A673 (cell line): ENCODE results near the gene ATPAF1. TPM values are rescaled to one million over a fixed set of nuclear protein-coding genes. Genes with fewer than 3 reads are reported as not detected.
A peak's percentile ranks its signal among the peaks of the same experiment; 100 is the strongest.

Source experiments
- BruUV-seq: library from RNA; stranded (reverse); fragments of 400-500 nt; replicated peaks from 2 replicates; lab custom pipeline; 2021; lab: Mats Ljungman, UMichigan
- CTCF ChIA-PET: fragments of 300-600 bp; sonication (Branson Sonifier 250); formaldehyde crosslinking; loops from one replicate; lab custom pipeline; 2022; ENCODE audit warnings: antibody characterized with exemption; lab: Charles Lee
- POLR2A ChIA-PET: fragments of 300-600 bp; sonication (Branson Sonifier 250); formaldehyde crosslinking; loops from one replicate; lab custom pipeline; 2022; ENCODE audit warnings: antibody characterized with exemption; ENCODE audit not compliant: low non-redundant PET; lab: Charles Lee
- DNase-seq: peaks from one replicate; pipeline ENCODE4 v3.0.0-alpha.2; 2015; ENCODE audit warnings: low spot score
- H3K27ac ChIP-seq: fragments of 200-600 bp; sonication (generic); 2 replicates; pipeline ENCODE4 v1.5.1; 2016; ENCODE audit warnings: mixed run types, low read depth, mild to moderate bottlenecking, mixed read lengths, antibody characterized with exemption, low read length; ENCODE audit not compliant: poor library complexity, severe bottlenecking
- H3K27me3 ChIP-seq: fragments of 200-600 bp; sonication (generic); replicated peaks from 2 replicates; pipeline ENCODE4 v1.6.1; 2017; ENCODE audit warnings: mixed run types, low read depth, mild to moderate bottlenecking, mixed read lengths, antibody characterized with exemption, low read length; ENCODE audit not compliant: insufficient read depth, poor library complexity
- H3K36me3 ChIP-seq: fragments of 200-600 bp; sonication (generic); 2 replicates; pipeline ENCODE4 v1.6.1; 2016; ENCODE audit warnings: mixed run types, mild to moderate bottlenecking, mixed read lengths, antibody characterized with exemption, low read length; ENCODE audit not compliant: insufficient read depth, poor library complexity, severe bottlenecking
- H3K4me1 ChIP-seq: fragments of 200-600 bp; sonication (generic); 2 replicates; pipeline ENCODE4 v1.6.1; 2017; ENCODE audit warnings: mixed run types, mild to moderate bottlenecking, mixed read lengths, antibody characterized with exemption, low read length; ENCODE audit not compliant: insufficient read depth, poor library complexity, severe bottlenecking
- H3K4me3 ChIP-seq: fragments of 200-600 bp; sonication (generic); 2 replicates; pipeline ENCODE4 v1.5.1; 2016; ENCODE audit warnings: low read depth, mixed run types, mild to moderate bottlenecking, mixed read lengths, low read length; ENCODE audit not compliant: poor library complexity, severe bottlenecking
- H3K9me3 ChIP-seq: fragments of 200-600 bp; sonication (generic); 2 replicates; pipeline ENCODE4 v1.6.1; 2016; ENCODE audit warnings: mixed run types, low read depth, mild to moderate bottlenecking, mixed read lengths, antibody characterized with exemption, low read length; ENCODE audit not compliant: poor library complexity, severe bottlenecking
- CTCF ChIP-seq: fragments of 300-800, 200-600 bp; sonication (generic); conservative IDR thresholded peaks from 2 replicates; pipeline ENCODE4 v1.5.1; 2017; ENCODE audit warnings: low read depth, mild to moderate bottlenecking, antibody characterized with exemption, low read length, moderate library complexity, mixed read lengths
- EZH2 ChIP-seq: fragments of 200-600 bp; sonication (generic); IDR thresholded peaks from 2 replicates; pipeline ENCODE4 v1.6.1; 2017; ENCODE audit warnings: borderline replicate concordance, low read depth, mild to moderate bottlenecking, mixed read lengths, antibody characterized with exemption, low read length; ENCODE audit not compliant: poor library complexity, severe bottlenecking
- intact Hi-C: fragments of 100-400 bp; cut with micrococcal nuclease; formaldehyde crosslinking; loops from one replicate; pipeline ENCODE4 v1.10.0; 2022; ENCODE audit not compliant: unreplicated experiment
- total RNA-seq: library from RNA; stranded (reverse); gene quantifications from 2 replicates; pipeline ENCODE4 v1.2.3, GENCODE V29; 2021

The ATPAF1 gene
- total RNA-seq, 1 experiment from 2014 or later, result 41.7 TPM

GRCh38 chr1:46614604-46614984 is 53.6 kb downstream of the ATPAF1 start:
- no peak for DNase-seq
- TF ChIP-seq EZH2 (no peak), CTCF (no peak)
- CTCF ChIA-PET, result no interaction called here
- POLR2A ChIA-PET, result no interaction called here
- no peaks in the 10 kb centered on the region for H3K36me3 ChIP-seq
- H3K4me1 ChIP-seq, result peaks cover 12% of the 10 kb centered on the region
- H3K9me3 ChIP-seq, result no peaks in the 10 kb centered on the region
- no peak overlapping the region for H3K4me3 ChIP-seq
- intact Hi-C loops, result no loop called here
- H3K27me3 ChIP-seq, result no peaks in the 10 kb centered on the region
- H3K27ac ChIP-seq, result no peak overlapping the region
- BruUV-seq, result no TSS peak

- intact Hi-C loops, result no loop called here
- H3K36me3 ChIP-seq, result no peaks in the 10 kb centered on the region
- no peaks in the 10 kb centered on the region for H3K9me3 ChIP-seq
- peak overlapping the region; percentile 49 for H3K27ac ChIP-seq
- CTCF ChIA-PET, result no interaction called here
- no peak overlapping the region for H3K4me3 ChIP-seq
- POLR2A ChIA-PET, result no interaction called here
- DNase-seq, result peak; percentile 86
- TF ChIP-seq EZH2, result no peak
- no peak for TF ChIP-seq CTCF
- BruUV-seq, result no TSS peak
- peaks cover 12% of the 10 kb centered on the region for H3K4me1 ChIP-seq
- H3K27me3 ChIP-seq, result no peaks in the 10 kb centered on the region
Measured at GRCh38 chr1:46613661-46614603, 54.2 kb downstream of the ATPAF1 start.

GRCh38 chr1:46612937-46613660 is 55.1 kb downstream of the ATPAF1 start:
- ChIA-PET POLR2A (no interaction called here), CTCF (no interaction called here)
- H3K27ac ChIP-seq, result peak overlapping the region; percentile 49
- intact Hi-C loops, result no loop called here
- H3K4me1 ChIP-seq, result peaks cover 12% of the 10 kb centered on the region
- no peaks in the 10 kb centered on the region for H3K27me3 ChIP-seq
- no peaks in the 10 kb centered on the region for H3K36me3 ChIP-seq
- BruUV-seq, result no TSS peak
- TF ChIP-seq EZH2, result no peak
- TF ChIP-seq CTCF, result no peak
- no peak for DNase-seq
- H3K4me3 ChIP-seq, result no peak overlapping the region
- H3K9me3 ChIP-seq, result no peaks in the 10 kb centered on the region
